Astrocyte (in vitro differentiated cells and primary cell): Measurements from ENCODE around the gene CMSS1.

Experiments used
- CTCF ChIP-seq: IDR thresholded peaks from 2 replicates; pipeline ENCODE4 v1.5.1; 2011; ENCODE audit warnings: low read depth, mild to moderate bottlenecking, inconsistent platforms, low read length, moderate library complexity; ENCODE audit not compliant: insufficient read depth
- EZH2 ChIP-seq: IDR thresholded peaks from 2 replicates; pipeline ENCODE4 v1.6.1; 2012; ENCODE audit warnings: mild to moderate bottlenecking, low read length, inconsistent platforms; ENCODE audit not compliant: insufficient read depth

- no peak for TF ChIP-seq CTCF
- no peak for TF ChIP-seq EZH2
Measured at GRCh38 chr3:99885085-99885484, 67.4 kb downstream of the CMSS1 start.
